ENCODE data around the gene SCRN2.

Gene SCRN2

DNA sequence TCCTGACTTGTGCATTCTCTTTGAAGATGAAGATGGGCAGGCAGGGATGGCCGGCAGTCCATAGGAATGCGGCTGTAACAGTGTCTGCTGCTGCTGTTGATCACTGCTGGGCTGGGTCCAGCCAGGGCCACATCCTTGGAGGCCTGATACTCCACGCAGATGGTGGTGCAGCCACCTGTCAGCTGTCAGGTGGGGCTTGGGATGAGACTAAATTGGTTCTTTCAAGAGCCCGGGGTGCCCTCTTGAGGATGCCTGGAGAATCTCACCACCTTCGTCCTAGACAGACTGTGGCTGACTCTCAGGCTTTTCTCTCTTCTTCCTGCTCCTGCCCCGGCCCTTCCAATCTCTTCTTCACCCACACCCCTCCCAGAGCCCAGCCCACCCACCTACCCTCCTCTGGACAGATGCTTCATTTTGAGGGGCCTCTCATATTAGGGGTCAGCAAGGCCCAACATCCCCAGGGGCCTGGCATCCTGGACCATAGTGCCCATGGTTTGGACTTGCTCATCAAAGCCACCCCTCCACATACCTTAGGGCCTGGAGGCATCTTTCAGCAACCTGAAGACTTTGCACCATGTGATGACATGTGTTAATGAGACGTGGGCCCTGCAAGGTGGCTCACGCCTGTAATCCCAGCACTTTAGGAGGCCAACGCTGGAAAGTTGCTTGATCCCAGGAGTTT is 38.6 kb downstream of the SCRN2 start:
- Histone ChIP-seq H3K9me3 (no peaks in the 10 kb centered on the region), H3K27ac (no peak overlapping the region), H3K27me3 (peaks cover 32% of the 10 kb centered on the region), H3K4me3 (ENCODE audit: low read depth in 1 of 2, low read length in 1 of 2) (no peak overlapping the region), H3K36me3 (peaks cover 10% of the 10 kb centered on the region), H3K4me1 (ENCODE audit: control insufficient read depth in 1 of 2, insufficient read depth in 1 of 2, low read depth in 1 of 2, low read length in 1 of 2) (no peaks in the 10 kb centered on the region)
- TF ChIP-seq, protein P1, sequence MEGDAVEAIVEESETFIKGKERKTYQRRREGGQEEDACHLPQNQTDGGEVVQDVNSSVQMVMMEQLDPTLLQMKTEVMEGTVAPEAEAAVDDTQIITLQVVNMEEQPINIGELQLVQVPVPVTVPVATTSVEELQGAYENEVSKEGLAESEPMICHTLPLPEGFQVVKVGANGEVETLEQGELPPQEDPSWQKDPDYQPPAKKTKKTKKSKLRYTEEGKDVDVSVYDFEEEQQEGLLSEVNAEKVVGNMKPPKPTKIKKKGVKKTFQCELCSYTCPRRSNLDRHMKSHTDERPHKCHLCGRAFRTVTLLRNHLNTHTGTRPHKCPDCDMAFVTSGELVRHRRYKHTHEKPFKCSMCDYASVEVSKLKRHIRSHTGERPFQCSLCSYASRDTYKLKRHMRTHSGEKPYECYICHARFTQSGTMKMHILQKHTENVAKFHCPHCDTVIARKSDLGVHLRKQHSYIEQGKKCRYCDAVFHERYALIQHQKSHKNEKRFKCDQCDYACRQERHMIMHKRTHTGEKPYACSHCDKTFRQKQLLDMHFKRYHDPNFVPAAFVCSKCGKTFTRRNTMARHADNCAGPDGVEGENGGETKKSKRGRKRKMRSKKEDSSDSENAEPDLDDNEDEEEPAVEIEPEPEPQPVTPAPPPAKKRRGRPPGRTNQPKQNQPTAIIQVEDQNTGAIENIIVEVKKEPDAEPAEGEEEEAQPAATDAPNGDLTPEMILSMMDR (IDR thresholded peaks at IDR 0.05), result no peak

DNA sequence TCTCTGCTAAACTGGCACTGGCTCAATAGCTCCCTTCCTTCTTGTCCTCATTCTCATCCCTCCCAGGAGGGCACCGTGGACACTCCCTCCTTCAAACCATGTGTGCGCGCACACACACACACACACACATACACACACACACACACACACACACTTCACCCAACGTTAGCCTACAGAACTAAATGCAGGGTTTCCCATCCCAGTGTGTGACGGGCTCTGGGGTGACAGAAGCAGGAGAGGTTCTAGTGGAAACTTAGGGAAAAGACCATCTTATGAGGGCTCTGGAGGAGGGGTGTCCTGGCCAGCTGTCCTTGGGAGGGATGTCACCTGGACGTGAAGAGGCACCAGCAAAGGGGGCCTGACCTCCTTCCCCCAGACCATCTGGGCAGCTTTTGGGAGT is 39.2 kb downstream of the SCRN2 start:
- no peaks in the 10 kb centered on the region for H3K4me1 ChIP-seq (ENCODE audit: control insufficient read depth in 1 of 2, insufficient read depth in 1 of 2, low read depth in 1 of 2, low read length in 1 of 2)
- TF ChIP-seq, protein P1 (IDR thresholded peaks at IDR 0.05), result no peak
- H3K4me3 ChIP-seq (ENCODE audit: low read depth in 1 of 2, low read length in 1 of 2), result no peak overlapping the region
- H3K27me3 ChIP-seq, result peaks cover 37% of the 10 kb centered on the region
- no peak overlapping the region for H3K27ac ChIP-seq
- H3K36me3 ChIP-seq, result peaks cover 4% of the 10 kb centered on the region
- no peaks in the 10 kb centered on the region for H3K9me3 ChIP-seq

DNA sequence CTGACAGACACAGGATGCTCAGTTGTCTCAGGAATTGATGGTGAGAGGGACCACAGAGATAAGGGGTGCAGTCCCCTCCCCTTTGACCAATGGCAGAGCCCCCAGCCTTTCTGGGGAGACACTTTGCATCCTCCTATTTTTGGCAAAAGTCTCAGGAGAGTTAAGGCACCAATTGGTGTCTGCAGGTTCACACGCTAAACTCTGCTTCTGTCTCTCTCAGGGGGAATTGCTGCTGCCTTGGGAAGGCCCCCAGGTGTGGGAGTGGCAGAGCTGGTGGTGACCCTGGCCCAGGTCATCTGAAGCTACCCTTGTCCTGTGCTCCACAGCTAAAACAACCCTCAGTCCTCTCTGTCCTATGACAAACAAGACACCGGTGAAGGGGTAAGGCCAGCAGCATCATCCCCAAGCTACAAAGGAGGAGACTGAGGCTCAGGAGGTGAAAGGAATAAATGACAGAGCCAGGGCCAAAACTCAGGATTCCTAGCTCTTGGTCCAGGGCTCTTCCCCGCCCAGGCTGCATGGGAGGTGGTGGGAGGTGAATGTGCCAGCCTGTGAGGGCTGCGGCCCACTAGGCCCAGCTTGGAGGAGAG is 39.8 kb downstream of the SCRN2 start:
- no peaks in the 10 kb centered on the region for H3K36me3 ChIP-seq

DNA sequence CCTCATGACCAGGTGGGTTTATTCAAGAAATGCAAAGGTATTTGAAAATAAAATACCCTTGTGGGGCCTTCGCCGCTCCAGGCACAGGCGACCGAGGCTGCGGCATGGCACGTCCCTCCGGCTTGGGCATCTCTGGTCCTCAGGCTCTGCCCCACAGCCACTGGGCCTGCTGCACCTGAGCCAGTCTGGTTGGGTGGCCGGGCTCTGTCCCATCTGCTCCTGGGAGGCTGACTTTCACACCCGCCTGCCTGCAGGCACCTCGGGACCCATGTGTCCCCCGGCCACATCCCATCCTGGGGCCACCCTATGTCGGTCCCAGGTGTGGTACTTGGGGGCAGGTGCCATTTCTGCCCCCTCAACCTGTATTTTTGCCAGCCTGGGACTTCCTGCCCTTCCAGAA is 40.4 kb downstream of the SCRN2 start:
- no peak overlapping the region for H3K27ac ChIP-seq
- no peaks in the 10 kb centered on the region for H3K9me3 ChIP-seq
- no peak overlapping the region for H3K4me3 ChIP-seq (ENCODE audit: low read depth in 1 of 2, low read length in 1 of 2)
- TF ChIP-seq, protein P1 (IDR thresholded peaks at IDR 0.05), result no peak
- no peaks in the 10 kb centered on the region for H3K36me3 ChIP-seq
- H3K27me3 ChIP-seq, result peaks cover 48% of the 10 kb centered on the region
- H3K4me1 ChIP-seq (ENCODE audit: control insufficient read depth in 1 of 2, insufficient read depth in 1 of 2, low read depth in 1 of 2, low read length in 1 of 2), result no peaks in the 10 kb centered on the region

More for the DNA sequence above, 39.8 kb downstream of the SCRN2 start:
- TF ChIP-seq, protein P1 (IDR thresholded peaks at IDR 0.05), result no peak
- Histone ChIP-seq H3K27me3 (peaks cover 43% of the 10 kb centered on the region), H3K4me3 (ENCODE audit: low read depth in 1 of 2, low read length in 1 of 2) (no peak overlapping the region), H3K9me3 (no peaks in the 10 kb centered on the region), H3K27ac (no peak overlapping the region), H3K4me1 (ENCODE audit: control insufficient read depth in 1 of 2, insufficient read depth in 1 of 2, low read depth in 1 of 2, low read length in 1 of 2) (no peaks in the 10 kb centered on the region)

DNA sequence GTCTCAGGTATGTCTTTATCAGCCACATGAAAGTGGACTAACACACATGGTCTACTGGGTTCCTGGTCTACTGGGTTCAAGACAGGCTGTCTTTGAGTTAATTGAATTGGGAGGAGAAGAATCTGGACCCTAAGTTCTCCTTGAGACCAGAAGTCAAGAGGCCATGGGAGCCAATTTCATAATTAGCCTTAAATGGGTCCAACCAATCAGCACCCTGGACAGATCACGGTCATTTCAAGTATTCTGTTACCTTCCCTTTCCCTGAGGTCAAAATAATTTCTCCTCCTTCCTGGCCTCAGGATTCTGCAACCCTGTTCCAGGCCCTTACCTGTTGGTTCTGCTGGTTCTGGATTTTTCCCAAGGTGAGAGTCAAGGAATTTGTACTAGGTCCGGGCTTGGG is 43.3 kb downstream of the SCRN2 start:
- Histone ChIP-seq H3K27me3 (peaks cover 72% of the 10 kb centered on the region), H3K9me3 (no peaks in the 10 kb centered on the region), H3K4me3 (ENCODE audit: low read depth in 1 of 2, low read length in 1 of 2) (no peak overlapping the region), H3K4me1 (ENCODE audit: control insufficient read depth in 1 of 2, insufficient read depth in 1 of 2, low read depth in 1 of 2, low read length in 1 of 2) (no peaks in the 10 kb centered on the region), H3K27ac (no peak overlapping the region), H3K36me3 (no peaks in the 10 kb centered on the region)
- TF ChIP-seq, protein P1 (IDR thresholded peaks at IDR 0.05), result no peak
